Mononuclear cell (primary cell): Measurements from ENCODE around the gene ATP5PB. TPM values are rescaled to one million over a fixed set of nuclear protein-coding genes. Genes with fewer than 3 reads are reported as not detected.

Source experiments
- H3K27me3 ChIP-seq: 2 replicates; pipeline ENCODE4 v1.6.0; 2011; ENCODE audit warnings: low read length, control low read depth; ENCODE audit not compliant: insufficient read depth
- H3K4me1 ChIP-seq: 2 replicates; pipeline ENCODE4 v1.5.1; 2011; ENCODE audit warnings: mild to moderate bottlenecking, low read length, control low read depth; ENCODE audit not compliant: insufficient read depth
- H3K4me3 ChIP-seq: 2 replicates; pipeline ENCODE4 v1.5.1; 2011; ENCODE audit warnings: mild to moderate bottlenecking, low read length, moderate library complexity
- H3K9me3 ChIP-seq: 2 replicates; pipeline ENCODE4 v1.5.1; 2011; ENCODE audit warnings: low read depth, mild to moderate bottlenecking, control low read depth, low read length
- total RNA-seq: library from RNA; depleted of rRNA; stranded (reverse); fragments of >200 nt; gene quantifications from one replicate; pipeline ENCODE4 v1.2.3, GENCODE V29; 2012

Gene ATP5PB
- total RNA-seq, 1 donor = 177 TPM

GRCh38 chr1:111503585-111504060, 54.4 kb downstream of the ATP5PB start, which contains the start of the genes ADORA3 and TMIGD3:
TSS of gene ADORA3 (minus strand) at chr1:111503633. CDS start at chr1:111503354, 279 bp downstream.
TSS of gene TMIGD3 (minus strand) at chr1:111503633. CDS start at chr1:111503354, 279 bp downstream.
- H3K4me3 ChIP-seq = no peak within 1 kb of the TSS
- H3K9me3 ChIP-seq = no peaks in the 10 kb centered on the region
- H3K4me1 ChIP-seq = peaks cover 67% of the 10 kb centered on the region
- no peaks in the 10 kb centered on the region for H3K27me3 ChIP-seq

GRCh38 chr1:111504097-111504496, 54.8 kb downstream of the ATP5PB start:
- Histone ChIP-seq H3K4me3 (no peak overlapping the region), H3K4me1 (peaks cover 70% of the 10 kb centered on the region), H3K27me3 (no peaks in the 10 kb centered on the region), H3K9me3 (no peaks in the 10 kb centered on the region)

GRCh38 chr1:111505641-111506119, 56.4 kb downstream of the ATP5PB start:
- H3K4me1 ChIP-seq = peaks cover 82% of the 10 kb centered on the region
- H3K27me3 ChIP-seq = no peaks in the 10 kb centered on the region
- H3K9me3 ChIP-seq = no peaks in the 10 kb centered on the region
- H3K4me3 ChIP-seq = no peak overlapping the region

- no peaks in the 10 kb centered on the region for H3K27me3 ChIP-seq
- no peak overlapping the region for H3K4me3 ChIP-seq
Measured at GRCh38 chr1:111506561-111506960, 57.3 kb downstream of the ATP5PB start.

GRCh38 chr1:111507411-111508201, 58.3 kb downstream of the ATP5PB start:
- Histone ChIP-seq H3K4me1 (peaks cover 93% of the 10 kb centered on the region), H3K4me3 (peak overlapping the region; percentile 22), H3K9me3 (no peaks in the 10 kb centered on the region), H3K27me3 (no peaks in the 10 kb centered on the region)

More at GRCh38 chr1:111506561-111506960, 57.3 kb downstream of the ATP5PB start:
- no peaks in the 10 kb centered on the region for H3K9me3 ChIP-seq
- peaks cover 84% of the 10 kb centered on the region for H3K4me1 ChIP-seq

GRCh38 chr1:111509997-111510375, 60.7 kb downstream of the ATP5PB start:
- H3K9me3 ChIP-seq = no peaks in the 10 kb centered on the region
- H3K27me3 ChIP-seq = no peaks in the 10 kb centered on the region
- H3K4me3 ChIP-seq = no peak overlapping the region
- H3K4me1 ChIP-seq = peaks cover 86% of the 10 kb centered on the region

- peaks cover 86% of the 10 kb centered on the region for H3K4me1 ChIP-seq
- no peaks in the 10 kb centered on the region for H3K9me3 ChIP-seq
- H3K27me3 ChIP-seq = no peaks in the 10 kb centered on the region
- H3K4me3 ChIP-seq = no peak overlapping the region
Measured at GRCh38 chr1:111511370-111511769, 62.1 kb downstream of the ATP5PB start.

Other genes with a start within 250 kb of the ATP5PB start
- gene DENND2D, start 248.8 kb upstream of the ATP5PB start, total RNA-seq = 49.5 TPM
- gene CHI3L2, start 221.8 kb upstream of the ATP5PB start, total RNA-seq = 12.9 TPM
- under 0.01 TPM for gene CHIA, start 158.6 kb upstream of the ATP5PB start, total RNA-seq
- 3.7 TPM for gene OVGP1, start 21.7 kb upstream of the ATP5PB start, total RNA-seq
- gene WDR77, start 208 bp upstream of the ATP5PB start, total RNA-seq = 8.6 TPM
- gene C1orf162, start 24.5 kb downstream of the ATP5PB start, total RNA-seq = 34.4 TPM
- gene ADORA3, start 54.2 kb downstream of the ATP5PB start, total RNA-seq = not detected
- not detected for gene TMIGD3, start 54.2 kb downstream of the ATP5PB start, total RNA-seq
- 45.2 TPM for gene RAP1A, start 170.3 kb downstream of the ATP5PB start, total RNA-seq